Tibial nerve (tissue), 4 donors: Measurements from ENCODE around the gene MS4A6E.

Experiments used
- EP300 ChIP-seq, 2 donors: sonication (generic); formaldehyde crosslinking; IDR thresholded peaks; one replicate each; pipeline ENCODE4 v1.6.1; 2017; ENCODE audit warnings: antibody characterized with exemption in 2 of 2, mild to moderate bottlenecking in 1 of 2
- POLR2A ChIP-seq, 2 donors: fragments of 450-650 bp; IDR thresholded peaks; one replicate each; pipeline ENCODE4 v1.6.1; 2017; ENCODE audit warnings: antibody characterized with exemption in 2 of 2, mild to moderate bottlenecking in 2 of 2, moderate library complexity in 2 of 2
- TF ChIP-seq, protein P1 (sequence below), 5 experiments: fragments of 200-600 bp in 3 of 5; fragments of 450-650 bp in 2 of 5; sonication (generic) in 3 of 5; IDR thresholded peaks; one replicate each; pipeline ENCODE4 v1.5.1; 2016 to 2019; ENCODE audit warnings: antibody characterized with exemption in 5 of 5, mild to moderate bottlenecking in 3 of 5, moderate library complexity in 2 of 5

DNA sequence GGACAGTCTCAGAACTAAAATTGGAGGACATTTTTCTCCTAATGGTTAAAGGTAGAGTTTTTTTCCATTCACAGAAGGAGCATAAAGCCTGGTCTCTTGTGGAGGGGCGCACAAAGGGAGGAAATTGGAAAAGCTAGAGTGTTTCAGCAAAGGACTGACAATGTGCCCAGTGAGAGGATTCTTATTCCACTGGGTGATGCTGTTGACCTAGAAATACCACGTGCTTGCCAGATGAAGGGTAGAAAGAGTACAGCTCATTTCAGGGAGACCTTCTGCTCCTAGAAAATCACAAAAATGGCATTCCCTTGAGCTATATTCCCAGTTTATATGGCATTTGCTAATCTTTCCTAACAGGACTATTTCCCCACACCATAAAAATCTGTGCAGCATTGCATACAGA, 21.1 kb downstream of the MS4A6E start:
- TF ChIP-seq POLR2A (IDR thresholded peaks at IDR 0.05): no peak
- TF ChIP-seq, protein P1, sequence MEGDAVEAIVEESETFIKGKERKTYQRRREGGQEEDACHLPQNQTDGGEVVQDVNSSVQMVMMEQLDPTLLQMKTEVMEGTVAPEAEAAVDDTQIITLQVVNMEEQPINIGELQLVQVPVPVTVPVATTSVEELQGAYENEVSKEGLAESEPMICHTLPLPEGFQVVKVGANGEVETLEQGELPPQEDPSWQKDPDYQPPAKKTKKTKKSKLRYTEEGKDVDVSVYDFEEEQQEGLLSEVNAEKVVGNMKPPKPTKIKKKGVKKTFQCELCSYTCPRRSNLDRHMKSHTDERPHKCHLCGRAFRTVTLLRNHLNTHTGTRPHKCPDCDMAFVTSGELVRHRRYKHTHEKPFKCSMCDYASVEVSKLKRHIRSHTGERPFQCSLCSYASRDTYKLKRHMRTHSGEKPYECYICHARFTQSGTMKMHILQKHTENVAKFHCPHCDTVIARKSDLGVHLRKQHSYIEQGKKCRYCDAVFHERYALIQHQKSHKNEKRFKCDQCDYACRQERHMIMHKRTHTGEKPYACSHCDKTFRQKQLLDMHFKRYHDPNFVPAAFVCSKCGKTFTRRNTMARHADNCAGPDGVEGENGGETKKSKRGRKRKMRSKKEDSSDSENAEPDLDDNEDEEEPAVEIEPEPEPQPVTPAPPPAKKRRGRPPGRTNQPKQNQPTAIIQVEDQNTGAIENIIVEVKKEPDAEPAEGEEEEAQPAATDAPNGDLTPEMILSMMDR (IDR thresholded peaks at IDR 0.05): no peak
- no peak for TF ChIP-seq EP300 (IDR thresholded peaks at IDR 0.05)
